A673 (cell line): ENCODE data around the gene CEACAM18.

Source experiments
- CTCF ChIP-seq: fragments of 300-800, 200-600 bp; sonication (generic); conservative IDR thresholded peaks from 2 replicates; pipeline ENCODE4 v1.5.1; 2017; ENCODE audit warnings: low read depth, mild to moderate bottlenecking, antibody characterized with exemption, low read length, moderate library complexity, mixed read lengths
- EZH2 ChIP-seq: fragments of 200-600 bp; sonication (generic); IDR thresholded peaks from 2 replicates; pipeline ENCODE4 v1.6.1; 2017; ENCODE audit warnings: borderline replicate concordance, low read depth, mild to moderate bottlenecking, mixed read lengths, antibody characterized with exemption, low read length; ENCODE audit not compliant: poor library complexity, severe bottlenecking

GRCh38 chr19:51514866-51515481 is 36.6 kb downstream of the CEACAM18 start:
- TF ChIP-seq EZH2 = no peak
- peak; percentile 77 for TF ChIP-seq CTCF
